ENCODE results near the gene PGM2.

Gene PGM2

GRCh38 chr4:37803348-37803973, 23.0 kb upstream of the PGM2 start:
- peak; percentile 60 for TF ChIP-seq CTCF (IDR thresholded peaks at IDR 0.05)

- no peak for TF ChIP-seq CTCF (IDR thresholded peaks at IDR 0.05)
Observed at GRCh38 chr4:37805091-37805490, 21.4 kb upstream of the PGM2 start.

- no peak for TF ChIP-seq CTCF (IDR thresholded peaks at IDR 0.05)
Observed at GRCh38 chr4:37812713-37813112, 13.8 kb upstream of the PGM2 start.

GRCh38 chr4:37815591-37815990, 10.9 kb upstream of the PGM2 start:
- no peak for TF ChIP-seq CTCF (IDR thresholded peaks at IDR 0.05)

- no peak for TF ChIP-seq CTCF (IDR thresholded peaks at IDR 0.05)
Observed at GRCh38 chr4:37816006-37816405, 10.5 kb upstream of the PGM2 start.

- TF ChIP-seq CTCF (IDR thresholded peaks at IDR 0.05): no peak
Observed at GRCh38 chr4:37816719-37817118, 9.8 kb upstream of the PGM2 start.

- TF ChIP-seq CTCF (IDR thresholded peaks at IDR 0.05): no peak
Observed at GRCh38 chr4:37818752-37819151, 7.7 kb upstream of the PGM2 start.

Measured in LNCAP (cell line).